ENCODE measurements around the gene KPNA1.
A peak's percentile ranks its signal among the peaks of the same experiment; 100 is the strongest.

Gene KPNA1

GRCh38 chr3:122514123-122515019 is at the start of gene KPNA1:
Gene KPNA1, minus strand, starts transcription at chr3:122514939. Its CDS starts 18,374 bp downstream, at chr3:122496565.
- peak; percentile 66 to 87 for DNase-seq (ENCODE audit: low read depth in 2 of 2)

DNA sequence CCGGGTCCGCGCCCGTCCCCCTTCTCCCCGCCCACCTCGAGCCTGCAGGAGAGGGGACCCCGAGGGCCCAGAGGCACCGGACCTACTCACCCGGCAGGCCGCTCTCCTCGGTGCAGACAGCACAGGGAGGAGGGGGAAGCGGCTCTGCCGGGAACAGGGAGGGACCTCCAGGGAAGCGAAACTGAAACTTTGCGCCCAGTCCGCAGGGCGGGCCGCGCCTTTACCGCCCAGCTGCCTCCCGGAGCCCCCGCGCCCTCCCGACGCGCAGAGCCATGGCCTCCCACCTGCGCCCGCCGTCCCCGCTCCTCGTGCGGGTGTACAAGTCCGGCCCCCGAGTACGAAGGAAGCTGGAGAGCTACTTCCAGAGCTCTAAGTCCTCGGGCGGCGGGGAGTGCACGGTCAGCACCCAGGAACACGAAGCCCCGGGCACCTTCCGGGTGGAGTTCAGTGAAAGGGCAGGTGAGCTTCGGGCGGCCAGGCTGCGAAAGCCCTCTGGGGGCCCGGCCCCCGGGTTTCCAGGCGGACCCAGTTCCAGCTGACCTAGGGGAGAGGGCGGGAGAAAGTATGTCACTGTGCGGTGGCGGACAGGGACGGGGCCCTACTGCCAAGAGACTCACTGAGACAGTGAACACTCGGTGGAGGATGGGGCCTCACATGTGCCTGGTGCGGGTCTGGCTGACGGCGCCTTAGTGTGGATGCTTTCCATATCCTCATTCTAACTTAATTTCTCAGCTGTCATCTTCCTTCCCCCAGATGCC is 49.6 kb upstream of the KPNA1 start, which contains the start of the genes DTX3L and PARP9:
DTX3L (plus strand) TSS at position 184 of the 758 bp plus-strand sequence; CDS start at position 273, 89 bp downstream.
PARP9 (minus strand) TSS at position 146 of the 758 bp plus-strand sequence. CDS start 4,680 bp downstream, outside the sequence.
- peak; percentile 76 to 80 for DNase-seq (ENCODE audit: low read depth in 2 of 2)

GRCh38 chr3:122563717-122564025 is 48.9 kb upstream of the KPNA1 start:
- peak in 1 of 2 donors; percentile 6 for DNase-seq (ENCODE audit: low read depth in 2 of 2)

DNA sequence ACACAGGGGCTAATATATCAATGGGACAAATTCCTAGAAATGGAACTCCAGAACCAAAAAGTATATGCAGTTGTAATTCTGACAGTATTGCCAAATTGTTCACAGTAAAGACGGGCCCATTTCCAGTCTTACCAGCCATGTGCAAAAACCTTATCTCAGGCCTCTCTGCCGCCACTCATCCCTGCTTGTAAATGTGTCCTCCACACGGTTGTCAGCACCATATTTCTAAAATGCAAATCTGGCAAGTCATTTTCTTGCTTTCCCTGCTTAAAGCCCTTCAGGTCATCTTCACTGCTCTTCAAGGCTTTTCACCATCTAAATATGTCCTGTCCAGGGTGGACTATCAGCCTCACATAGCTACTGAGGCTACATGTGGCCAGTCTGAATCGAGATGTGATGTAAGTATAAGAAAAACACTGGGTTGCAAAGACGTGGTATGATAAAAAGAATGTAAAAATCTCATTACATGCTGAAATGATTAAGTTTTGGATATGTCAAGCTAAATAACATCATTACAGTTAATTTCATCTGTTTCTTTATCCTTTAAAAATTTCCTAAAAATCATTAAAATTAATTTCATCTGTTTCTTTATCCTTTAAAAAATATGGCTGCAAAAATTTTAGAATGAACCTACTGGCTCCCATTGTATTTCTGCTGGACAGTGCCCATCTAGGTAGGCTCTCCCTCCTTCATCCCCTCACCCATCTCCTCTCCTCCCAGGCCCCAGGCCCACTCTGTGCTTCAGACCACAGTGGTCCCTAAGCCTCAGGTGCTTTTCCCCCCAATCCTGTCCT is 48.4 kb upstream of the KPNA1 start:
- no peak for DNase-seq (ENCODE audit: low read depth in 2 of 2)

GRCh38 chr3:122560680-122561079 is 45.9 kb upstream of the KPNA1 start:
- peak; percentile 7 to 44 for DNase-seq (ENCODE audit: low read depth in 2 of 2)

- no peak for DNase-seq (ENCODE audit: low read depth in 2 of 2)
These were observed 45.2 kb upstream of the KPNA1 start for GRCh38 chr3:122559906-122560305.

GRCh38 chr3:122558605-122559004 is 43.9 kb upstream of the KPNA1 start:
- DNase-seq (ENCODE audit: low read depth in 2 of 2), result no peak

GRCh38 chr3:122557356-122557755 is 42.6 kb upstream of the KPNA1 start:
- no peak for DNase-seq (ENCODE audit: low read depth in 2 of 2)

GRCh38 chr3:122555275-122556071 is 40.7 kb upstream of the KPNA1 start:
- DNase-seq (ENCODE audit: low read depth in 2 of 2), result no peak

- DNase-seq (ENCODE audit: low read depth in 2 of 2), result no peak
These were observed 38.4 kb upstream of the KPNA1 start for GRCh38 chr3:122553171-122553570.

GRCh38 chr3:122548619-122549018 is 33.9 kb upstream of the KPNA1 start:
- DNase-seq (ENCODE audit: low read depth in 2 of 2), result no peak

- no peak for DNase-seq (ENCODE audit: low read depth in 2 of 2)
These were observed 33.3 kb upstream of the KPNA1 start for GRCh38 chr3:122548076-122548475.

- DNase-seq (ENCODE audit: low read depth in 2 of 2), result no peak
These were observed 31.4 kb upstream of the KPNA1 start for GRCh38 chr3:122546151-122546550.

DNA sequence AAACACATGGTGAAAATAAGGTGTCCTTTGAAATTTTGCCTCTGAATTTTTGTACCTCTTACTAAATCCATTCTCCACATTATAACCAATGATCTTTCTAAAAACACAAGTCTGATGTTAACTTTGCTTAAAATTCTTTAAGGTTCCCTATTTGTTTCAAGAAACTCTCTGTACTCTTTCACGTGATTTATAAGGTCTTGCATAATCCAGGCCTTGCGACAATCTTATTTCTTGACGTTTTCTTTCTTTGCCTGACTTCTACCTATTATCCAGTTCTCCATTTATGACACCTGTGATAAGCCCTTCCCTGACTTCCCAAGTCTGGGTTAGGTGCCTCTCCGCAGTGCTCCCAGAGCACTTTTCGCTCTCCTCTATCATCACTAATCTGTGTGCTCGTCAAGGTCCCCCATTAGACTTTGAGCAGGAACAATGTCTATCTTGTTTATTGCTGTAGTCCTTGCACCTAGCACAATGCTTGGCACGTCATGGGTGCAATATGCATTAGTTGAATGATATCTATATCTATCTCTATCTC is 24.3 kb upstream of the KPNA1 start:
- no peak for DNase-seq (ENCODE audit: low read depth in 2 of 2)

- DNase-seq (ENCODE audit: low read depth in 2 of 2), result no peak
These were observed 21.9 kb upstream of the KPNA1 start for GRCh38 chr3:122536632-122537001.

DNA sequence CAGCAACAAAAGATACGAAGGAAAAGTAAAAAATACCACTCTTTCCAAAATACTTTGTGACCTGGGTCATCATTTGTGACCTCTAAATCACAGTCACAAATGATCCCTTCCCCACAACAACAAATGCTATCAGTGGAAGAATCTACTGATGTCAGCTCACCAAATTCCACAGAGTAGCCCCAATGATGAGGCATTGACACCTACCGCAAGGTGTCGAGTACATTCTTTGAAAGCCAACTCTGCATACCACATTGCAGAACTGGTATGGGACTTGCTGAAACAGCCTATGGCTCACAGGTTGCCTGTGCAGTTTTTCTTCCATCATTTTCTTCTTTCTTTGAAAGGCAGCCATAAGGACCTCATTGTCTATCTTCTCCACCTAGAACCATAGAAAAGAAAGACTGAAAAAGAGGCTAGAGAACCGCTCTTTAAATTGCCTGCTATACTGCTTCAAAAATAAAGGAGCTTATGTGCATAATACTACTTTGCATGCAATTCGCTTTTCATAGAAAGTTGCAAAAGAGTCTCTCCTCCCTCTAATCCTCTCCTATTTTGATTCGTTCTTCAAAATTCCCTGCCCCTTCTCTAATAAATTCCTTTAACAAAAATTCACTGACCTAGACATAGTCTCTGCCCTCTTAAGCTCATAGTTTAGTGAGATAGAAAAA is 21.4 kb upstream of the KPNA1 start:
- no peak for DNase-seq (ENCODE audit: low read depth in 2 of 2)

DNA sequence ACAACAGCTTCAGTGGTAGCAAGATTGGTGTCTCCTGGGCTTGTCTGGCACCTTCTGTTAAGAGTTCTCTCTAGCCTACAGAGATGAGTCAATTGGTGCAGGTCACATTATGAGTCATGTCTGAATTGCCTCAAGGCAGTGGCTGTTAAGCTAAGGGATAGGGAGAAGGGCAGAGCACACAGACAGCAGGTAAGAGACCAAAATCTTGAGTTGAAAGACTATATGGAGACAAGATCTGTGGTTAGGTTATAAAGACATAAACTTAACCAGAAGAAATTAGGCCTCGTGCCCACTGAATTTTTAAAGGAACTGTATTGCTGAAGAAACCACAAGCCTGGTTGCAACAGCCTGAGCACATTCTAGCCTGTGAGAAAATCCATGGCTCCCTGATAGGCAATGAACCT is 19.2 kb upstream of the KPNA1 start:
- DNase-seq (ENCODE audit: low read depth in 2 of 2), result peak in 1 of 2 donors; percentile 7

DNA sequence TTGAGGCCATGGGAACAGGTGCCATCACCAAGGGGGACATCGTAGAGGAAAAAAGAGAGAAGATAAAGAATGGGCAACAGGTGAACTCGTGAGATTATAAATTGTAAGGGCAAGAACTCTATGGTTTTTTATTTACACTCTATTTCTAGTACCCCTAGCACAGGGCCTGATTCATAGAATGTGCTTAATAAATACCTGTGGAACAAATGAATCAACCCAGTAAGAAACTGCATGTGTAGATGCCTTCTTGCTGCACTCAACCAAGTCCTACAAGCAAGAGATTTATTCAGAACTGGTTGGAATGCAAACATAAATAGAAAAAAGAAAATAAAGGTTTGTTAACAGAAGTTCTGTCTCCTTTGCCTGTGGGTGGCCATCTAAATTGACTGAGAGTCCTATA is 18.7 kb upstream of the KPNA1 start:
- no peak for DNase-seq (ENCODE audit: low read depth in 2 of 2)

DNA sequence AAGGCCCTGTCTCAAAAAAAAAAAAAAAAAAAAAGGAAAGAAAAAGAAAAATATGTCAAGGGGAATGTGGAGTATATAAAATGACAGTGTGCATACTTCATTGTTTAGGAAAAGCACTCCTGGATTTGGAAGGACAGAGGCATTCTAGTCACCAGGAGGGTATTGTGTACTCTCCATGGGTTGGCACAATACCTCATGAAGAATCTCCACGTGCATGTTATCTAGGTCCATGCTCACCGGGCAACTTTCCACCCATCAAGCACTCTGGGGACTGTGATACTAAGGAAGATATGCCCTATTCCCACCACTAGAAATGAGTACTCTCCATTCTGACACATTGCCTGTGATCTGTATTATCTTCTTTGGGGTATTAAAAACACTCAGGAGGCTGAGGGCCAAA is 15.4 kb upstream of the KPNA1 start:
- DNase-seq (ENCODE audit: low read depth in 2 of 2), result no peak

- DNase-seq (ENCODE audit: low read depth in 2 of 2), result no peak
These were observed 8.6 kb upstream of the KPNA1 start for GRCh38 chr3:122523317-122523716.
